Tibial nerve (tissue), 4 donors: Measurements from ENCODE around the gene TIMM13. TPM values are rescaled to one million over a fixed set of nuclear protein-coding genes. Genes with fewer than 3 reads are reported as not detected.

Experiments
- DNase-seq, 2 donors: peaks; one replicate each; pipeline ENCODE4 v3.0.0-alpha.2; 2019; ENCODE audit warnings: low spot score in 2 of 2
- H3K27ac ChIP-seq, 4 donors: fragments of 200-600 bp; sonication (generic) in 3 of 4; one replicate each; pipeline ENCODE4 v1.5.1; 2017 to 2019; ENCODE audit warnings: mild to moderate bottlenecking in 1 of 4
- H3K27me3 ChIP-seq, 2 donors: fragments of 200-600 bp; sonication (generic) in 1 of 2; one replicate each; pipeline versions ENCODE4 v1.5.1 to v1.6.0; 2017 to 2019
- H3K36me3 ChIP-seq, 3 donors: fragments of 200-600 bp; sonication (generic); one replicate each; pipeline ENCODE4 v1.5.1; 2018 to 2019
- H3K4me1 ChIP-seq, 4 donors: fragments of 200-600 bp; sonication (generic) in 3 of 4; one replicate each; pipeline ENCODE4 v1.5.1; 2017 to 2019
- H3K4me3 ChIP-seq, 4 donors: fragments of 200-600 bp; sonication (generic) in 3 of 4; one replicate each; pipeline ENCODE4 v1.5.1; 2017 to 2019; ENCODE audit warnings: mild to moderate bottlenecking in 1 of 4, moderate library complexity in 1 of 4
- H3K9me3 ChIP-seq, 4 donors: fragments of 200-600 bp; sonication (generic) in 3 of 4; one replicate each; pipeline ENCODE4 v1.5.1; 2017 to 2019
- CTCF ChIP-seq, 5 experiments: fragments of 200-600 bp in 3 of 5; fragments of 450-650 bp in 2 of 5; sonication (generic) in 3 of 5; IDR thresholded peaks; one replicate each; pipeline ENCODE4 v1.5.1; 2016 to 2019; ENCODE audit warnings: antibody characterized with exemption in 5 of 5, mild to moderate bottlenecking in 3 of 5, moderate library complexity in 2 of 5
- EP300 ChIP-seq, 2 donors: sonication (generic); formaldehyde crosslinking; IDR thresholded peaks; one replicate each; pipeline ENCODE4 v1.6.1; 2017; ENCODE audit warnings: antibody characterized with exemption in 2 of 2, mild to moderate bottlenecking in 1 of 2
- POLR2A ChIP-seq, 2 donors: fragments of 450-650 bp; IDR thresholded peaks; one replicate each; pipeline ENCODE4 v1.6.1; 2017; ENCODE audit warnings: antibody characterized with exemption in 2 of 2, mild to moderate bottlenecking in 2 of 2, moderate library complexity in 2 of 2
- WGBS, 2 donors: methylation state at CpG; one replicate each; pipeline ENCODE4 v1.1.5; 2018; 5-methylcytosine and 5-hydroxymethylcytosine counted together
- total RNA-seq, 4 donors: library from RNA; depleted of rRNA; stranded (reverse); fragments of >200 nt; gene quantifications; one replicate each; pipeline ENCODE4 v1.1.0, GENCODE V29; 2016

TIMM13 gene
- total RNA-seq, 4 donors from 2014 or later = 28.8 to 48.9 (median 32.3) TPM

GRCh38 chr19:2453431-2454025 is 26.1 kb upstream of the TIMM13 start:
- Histone ChIP-seq H3K4me1 (peaks cover 0 to 25% (median 12%) of the 10 kb centered on the region in 4 donors), H3K4me3 (no peak overlapping the region), H3K36me3 (peaks cover 0 to 37% (median 0%) of the 10 kb centered on the region in 3 donors), H3K9me3 (no peaks in the 10 kb centered on the region), H3K27me3 (no peaks in the 10 kb centered on the region), H3K27ac (no peak overlapping the region)
- no peak for DNase-seq
- WGBS, 2 donors = 89 to 91% methylated on average over 11 to 18 of the region's 19 CpGs
- TF ChIP-seq POLR2A (IDR thresholded peaks at IDR 0.05) (no peak), CTCF (IDR thresholded peaks at IDR 0.05) (no peak), EP300 (IDR thresholded peaks at IDR 0.05) (no peak)

GRCh38 chr19:2451741-2452140 is 24.4 kb upstream of the TIMM13 start:
- peaks cover 0 to 46% (median 0%) of the 10 kb centered on the region in 3 donors for H3K36me3 ChIP-seq
- H3K4me1 ChIP-seq = peaks cover 0 to 20% (median 9%) of the 10 kb centered on the region in 4 donors
- H3K9me3 ChIP-seq = no peaks in the 10 kb centered on the region
- WGBS, 2 donors = 91 to 94% methylated on average over 16 to 17 of the region's 18 CpGs
- TF ChIP-seq EP300 (IDR thresholded peaks at IDR 0.05) = no peak
- no peak for TF ChIP-seq CTCF (IDR thresholded peaks at IDR 0.05)
- TF ChIP-seq POLR2A (IDR thresholded peaks at IDR 0.05) = no peak
- no peak for DNase-seq
- no peaks in the 10 kb centered on the region for H3K27me3 ChIP-seq
- no peak overlapping the region for H3K4me3 ChIP-seq
- H3K27ac ChIP-seq = no peak overlapping the region

GRCh38 chr19:2451138-2451537 is 23.8 kb upstream of the TIMM13 start:
- H3K4me3 ChIP-seq = no peak overlapping the region
- TF ChIP-seq EP300 (IDR thresholded peaks at IDR 0.05) (no peak), POLR2A (IDR thresholded peaks at IDR 0.05) (no peak), CTCF (IDR thresholded peaks at IDR 0.05) (no peak)
- peaks cover 0 to 46% (median 0%) of the 10 kb centered on the region in 3 donors for H3K36me3 ChIP-seq
- no peak for DNase-seq
- 88 to 95% methylated on average over 7 of the region's 7 CpGs for WGBS, 2 donors
- H3K9me3 ChIP-seq = no peaks in the 10 kb centered on the region
- H3K4me1 ChIP-seq = peaks cover 0 to 18% (median 8%) of the 10 kb centered on the region in 4 donors
- H3K27ac ChIP-seq = no peak overlapping the region
- no peaks in the 10 kb centered on the region for H3K27me3 ChIP-seq

- no peaks in the 10 kb centered on the region for H3K27me3 ChIP-seq
- H3K4me1 ChIP-seq = no peaks in the 10 kb centered on the region
- 88 to 91% methylated on average over 11 of the region's 11 CpGs for WGBS, 2 donors
- TF ChIP-seq EP300 (IDR thresholded peaks at IDR 0.05) (no peak), POLR2A (IDR thresholded peaks at IDR 0.05) (no peak), CTCF (IDR thresholded peaks at IDR 0.05) (no peak)
- no peak for DNase-seq
- H3K4me3 ChIP-seq = no peak overlapping the region
- no peaks in the 10 kb centered on the region for H3K9me3 ChIP-seq
- peaks cover 0 to 58% (median 0%) of the 10 kb centered on the region in 3 donors for H3K36me3 ChIP-seq
- no peak overlapping the region for H3K27ac ChIP-seq
These were observed 21.6 kb upstream of the TIMM13 start for GRCh38 chr19:2449019-2449418.

- Histone ChIP-seq H3K36me3 (peaks cover 0 to 66% (median 0%) of the 10 kb centered on the region in 3 donors), H3K4me1 (no peaks in the 10 kb centered on the region), H3K4me3 (no peak overlapping the region), H3K27ac (no peak overlapping the region), H3K9me3 (no peaks in the 10 kb centered on the region), H3K27me3 (no peaks in the 10 kb centered on the region)
- 76 to 80% methylated on average over 19 of the region's 19 CpGs for WGBS, 2 donors
- no peak for DNase-seq
- TF ChIP-seq EP300 (IDR thresholded peaks at IDR 0.05) = no peak
- TF ChIP-seq CTCF (IDR thresholded peaks at IDR 0.05) = no peak
These were observed 19.0 kb upstream of the TIMM13 start for GRCh38 chr19:2446381-2446780.
